Heart left ventricle (tissue), 16 donors: ENCODE measurements around the gene ARSG. TPM values are rescaled to one million over a fixed set of nuclear protein-coding genes. Genes with fewer than 3 reads are reported as not detected.

Source experiments
- ATAC-seq, 4 donors: fragments of 200-7000 bp; cut with Tn5 transposase; one replicate each; pipeline ENCODE4 v1.9.1; 2020 to 2022; ENCODE audit warnings: moderate library complexity in 4 of 4, mild to moderate bottlenecking in 3 of 4, moderate number of reproducible peaks in 1 of 4
- DNase-seq, 5 donors: peaks; one replicate each; pipeline ENCODE4 v3.0.0-alpha.2; 2020
- H3K27ac ChIP-seq, 12 donors: fragments of 200-600 bp; sonication (generic) in 4 of 12; one replicate each; pipeline versions ENCODE4 v1.5.0 to v1.8.0; 2016 to 2022; ENCODE audit warnings: mild to moderate bottlenecking in 2 of 12
- H3K27me3 ChIP-seq, 9 donors: fragments of 200-600 bp; sonication (generic) in 2 of 9; one replicate each; pipeline versions ENCODE4 v1.5.1 to v1.8.0; 2016 to 2022; ENCODE audit warnings: mild to moderate bottlenecking in 3 of 9
- H3K36me3 ChIP-seq, 9 donors: fragments of 200-600 bp; sonication (generic) in 2 of 9; one replicate each; pipeline versions ENCODE4 v1.5.0 to v1.8.0; 2018 to 2022; ENCODE audit warnings: mild to moderate bottlenecking in 2 of 9
- H3K4me1 ChIP-seq, 12 donors: fragments of 200-600 bp; sonication (generic) in 4 of 12; one replicate each; pipeline versions ENCODE4 v1.5.0 to v1.8.0; 2016 to 2022; ENCODE audit warnings: mild to moderate bottlenecking in 3 of 12
- H3K4me3 ChIP-seq, 12 donors: fragments of 200-600 bp; sonication (generic) in 4 of 12; one replicate each; pipeline versions ENCODE4 v1.5.0 to v1.8.0; 2017 to 2022; ENCODE audit warnings: mild to moderate bottlenecking in 9 of 12, moderate library complexity in 4 of 12
- H3K9me3 ChIP-seq, 12 donors: fragments of 200-600 bp; sonication (generic) in 4 of 12; one replicate each; pipeline versions ENCODE4 v1.5.0 to v1.8.0; 2016 to 2022; ENCODE audit warnings: mild to moderate bottlenecking in 1 of 12
- CTCF ChIP-seq, 12 donors: fragments of 200-600 bp; sonication (generic) in 4 of 12; IDR thresholded peaks; one replicate each; pipeline versions ENCODE4 v1.5.0 to v1.8.0; 2018 to 2022; ENCODE audit warnings: antibody characterized with exemption in 12 of 12, mild to moderate bottlenecking in 5 of 12
- POLR2A ChIP-seq, 2 donors: fragments of 450-650 bp; IDR thresholded peaks; one replicate each; pipeline ENCODE4 v1.6.1; 2017; ENCODE audit warnings: antibody characterized with exemption in 2 of 2, mild to moderate bottlenecking in 2 of 2, moderate library complexity in 2 of 2
- WGBS, 4 donors: extraction: QIAGEN DNeasy Blood & Tissue Kit in 2 of 4; methylation state at CpG; one replicate each; pipeline versions ENCODE4 v1.1.5 to v1.1.7; 2013 to 2018; 5-methylcytosine and 5-hydroxymethylcytosine counted together
- intact Hi-C, 10 donors: fragments of 100-400 bp; cut with DNase I; formaldehyde crosslinking; loops; one replicate each; pipeline versions ENCODE4 v1.11.1 to v1.14.2; 2022
- polyA plus RNA-seq, 2 donors: library from polyadenylated mRNA; stranded (reverse); fragments of 200-250 nt; gene quantifications; one replicate each; pipeline ENCODE4 v1.2.3, GENCODE V29; 2013
- total RNA-seq, 9 donors: library from RNA; depleted of rRNA in 2 of 9; stranded (reverse); fragments of >200 nt in 2 of 9; fragmentation: NEBNext Ultra II Directional in 3 of 9; extraction: Animal tissue kit (Norgen Biotek cat#: 25700) in 3 of 9; gene quantifications; one replicate each; pipeline versions ENCODE4 v1.1.0 to v1.2.4, GENCODE V29; 2016 to 2023
- donor health status: ischemic (EF 13 %, LVEDD 7.1; RV severe dilation, severe dysfunction).
- donor health status: healthy with polysubstance abuse.
- donor health status: DM: no; HTN: yes; CAD: no.
- donor health status: DM: no; HTN: no; CAD: no.
- donor health status: ischemic (EF 25% LVEDD 6.9; RV normal size, moderate dysfunction).
- donor health status: ischemic (EF 25% LVEDD 5.7; RV mildly dilated, moderate dysfunction).
- donor health status: healthy.
- donor health status: DM: yes; HTN: yes; CAD: no.
- donor health status: ischemic (EF 35%, LVEDD 5.7; RV mildly dilated, moderate dysfunction).
- donor health status: nonischemic (EF 11% LVEDD 7.7; RV severe dilation, severe dysfunction).
- donor health status: DM: yes; HTN: yes; CAD: no.
- donor health status: PGD.
- donor health status: ischemic (EF 29% LVEDD 5.4; RV normal size, mild dysfunction).
- donor health status: nonischemic (EF 23%, LVEDD 6.1; RV moderate dilation, normal function).

The ARSG gene
- total and polyA plus RNA-seq, 11 donors: 1.2 to 4.9 (median 3.3) TPM

GRCh38 chr17:68391561-68392268 lies 100.4 kb downstream of the ARSG start:
- Histone ChIP-seq H3K9me3 (peaks cover 0 to 9% (median 0%) of the 10 kb centered on the region in 12 donors), H3K27ac (peak overlapping the region in 2 of 12 donors; percentile 52 to 67), H3K36me3 (no peaks in the 10 kb centered on the region), H3K4me1 (peaks cover 0 to 12% (median 5%) of the 10 kb centered on the region in 12 donors), H3K27me3 (no peaks in the 10 kb centered on the region), H3K4me3 (no peak overlapping the region)
- no peak for ATAC-seq
- no peak for DNase-seq
- WGBS, 4 donors: 71 to 90% (median 85%) methylated on average over 15 to 16 of the region's 16 CpGs
- TF ChIP-seq POLR2A (IDR thresholded peaks at IDR 0.05): no peak
- TF ChIP-seq CTCF (IDR thresholded peaks at IDR 0.05): no peak
- intact Hi-C loops: loop anchor here in 3 of 10 donors (10.0 kb wide), 3 partner anchors 127 to 223 kb away; no protein-coding TSS in a partner anchor

- Histone ChIP-seq H3K36me3 (no peaks in the 10 kb centered on the region), H3K4me3 (no peak overlapping the region), H3K9me3 (peaks cover 0 to 9% (median 0%) of the 10 kb centered on the region in 12 donors), H3K27ac (peak overlapping the region in 2 of 12 donors; percentile 75 to 81), H3K4me1 (peaks cover 0 to 19% (median 11%) of the 10 kb centered on the region in 12 donors), H3K27me3 (no peaks in the 10 kb centered on the region)
- TF ChIP-seq POLR2A (IDR thresholded peaks at IDR 0.05) (no peak), CTCF (IDR thresholded peaks at IDR 0.05) (no peak)
- ATAC-seq (no peak), DNase-seq (no peak)
- WGBS, 4 donors: 81 to 97% (median 94%) methylated on average over 12 of the region's 12 CpGs
- intact Hi-C loops: loop anchor here in 7 of 10 donors (5.0 to 10.0 kb wide), 5 partner anchors 43 to 220 kb away; no protein-coding TSS in a partner anchor
Observed at GRCh38 chr17:68394608-68395331, 103.5 kb downstream of the ARSG start.

GRCh38 chr17:68396226-68397107 lies 105.2 kb downstream of the ARSG start:
- WGBS, 4 donors: 66 to 83% (median 72%) methylated on average over 10 of the region's 10 CpGs
- DNase-seq (peak in 1 of 5 donors; percentile 54), ATAC-seq (peak in 3 of 4 donors; percentile 33 to 84 (median 66))
- Histone ChIP-seq H3K9me3 (peaks cover 0 to 9% (median 0%) of the 10 kb centered on the region in 12 donors), H3K27ac (peak overlapping the region in 8 of 12 donors; percentile 31 to 82 (median 62)), H3K4me3 (no peak overlapping the region), H3K36me3 (no peaks in the 10 kb centered on the region), H3K27me3 (no peaks in the 10 kb centered on the region), H3K4me1 (peaks cover 0 to 19% (median 13%) of the 10 kb centered on the region in 12 donors)
- intact Hi-C loops: loop anchor here in 8 of 10 donors (2.0 to 10.0 kb wide), 6 partner anchors 41 to 222 kb away; no protein-coding TSS in a partner anchor
- TF ChIP-seq CTCF (IDR thresholded peaks at IDR 0.05) (no peak), POLR2A (IDR thresholded peaks at IDR 0.05) (no peak)
